ENCODE results near the gene NEDD8.
A peak's percentile ranks its signal among the peaks of the same experiment; 100 is the strongest.

Gene NEDD8

GRCh38 chr14:24177041-24177825 is 54.9 kb downstream of the NEDD8 start:
- ChIA-PET CTCF (interaction anchor here (0.9 to 1.8 kb wide), 4 partner anchors 8 to 36 kb away, joined by 3 to 10 read pairs (median 4); partner anchors contain the start of genes EMC9 and IRF9), POLR2A (interaction anchor here (0.5 kb wide), 1 partner anchor 15 kb away, joined by 3 read pairs; no protein-coding TSS in a partner anchor)
- no peak for TF ChIP-seq CTCF (IDR thresholded peaks at IDR 0.05; ENCODE audit: control extremely low read depth, extremely low read depth, low read depth, missing control alignments)
- no peak for DNase-seq (ENCODE audit: extremely low spot score)

- TF ChIP-seq CTCF (IDR thresholded peaks at IDR 0.05; ENCODE audit: control extremely low read depth, extremely low read depth, low read depth, missing control alignments), result no peak
- ChIA-PET CTCF (interaction anchor here (0.9 to 1.8 kb wide), 2 partner anchors 15 to 35 kb away, joined by 3 to 10 read pairs; partner anchors contain the start of genes EMC9 and IRF9), POLR2A (no interaction called here)
- no peak for DNase-seq (ENCODE audit: extremely low spot score)
Measured at GRCh38 chr14:24176599-24176998, 55.6 kb downstream of the NEDD8 start.

GRCh38 chr14:24172871-24173281 is 59.3 kb downstream of the NEDD8 start:
- CTCF ChIA-PET, result interaction anchor here (1.1 to 5.4 kb wide), 4 partner anchors 12 to 125 kb away, joined by 3 to 38 read pairs (median 4); partner anchors contain the start of genes IRF9 and PSME2
- POLR2A ChIA-PET, result interaction anchor here (0.9 to 1.4 kb wide), 4 partner anchors 10 to 37 kb away, joined by 3 to 4 read pairs (median 3); partner anchors contain the start of genes IRF9 and PSME1
- no peak for DNase-seq (ENCODE audit: extremely low spot score)
- TF ChIP-seq CTCF (IDR thresholded peaks at IDR 0.05; ENCODE audit: control extremely low read depth, extremely low read depth, low read depth, missing control alignments), result no peak

- TF ChIP-seq CTCF (IDR thresholded peaks at IDR 0.05; ENCODE audit: control extremely low read depth, extremely low read depth, low read depth, missing control alignments), result no peak
- DNase-seq (ENCODE audit: extremely low spot score), result no peak
- ChIA-PET CTCF (interaction anchor here (1.1 to 5.4 kb wide), 4 partner anchors 11 to 81 kb away, joined by 3 to 38 read pairs (median 4); partner anchors contain the start of genes IRF9, PSME2 and TINF2), POLR2A (interaction anchor here (1.1 to 1.4 kb wide), 3 partner anchors 11 to 36 kb away, joined by 3 to 4 read pairs (median 3); partner anchors contain the start of genes IRF9 and PSME1)
Measured at GRCh38 chr14:24172261-24172860, 59.8 kb downstream of the NEDD8 start.

- DNase-seq (ENCODE audit: extremely low spot score), result peak; percentile 91
- POLR2A ChIA-PET, result interaction anchor here (0.6 to 1.0 kb wide), 6 partner anchors 11 to 1139 kb away, joined by 4 to 11 read pairs (median 6); partner anchors contain the start of gene IRF9
- CTCF ChIA-PET, result interaction anchor here (1.2 to 5.4 kb wide), 4 partner anchors 11 to 70 kb away, joined by 3 to 38 read pairs (median 4); partner anchors contain the start of genes IRF9, PSME2 and TINF2
- no peak for TF ChIP-seq CTCF (IDR thresholded peaks at IDR 0.05; ENCODE audit: control extremely low read depth, extremely low read depth, low read depth, missing control alignments)
Measured at GRCh38 chr14:24171422-24172260, 60.5 kb downstream of the NEDD8 start, which contains the start of gene REC8. TSS of gene REC8 (plus strand) at chr14:24172080. CDS start at chr14:24172553, 473 bp downstream.
